HG03108 (cell line): ENCODE measurements around the gene ARVCF.

Source experiments
- ATAC-seq: cut with Tn5 transposase; IDR thresholded peaks from one replicate; pipeline ENCODE4 v1.9.1; 2021; ENCODE audit warnings: moderate library complexity; ENCODE audit not compliant: unreplicated experiment

The ARVCF gene

GRCh38 chr22:19976671-19977070, 40.0 kb downstream of the ARVCF start:
- no peak for ATAC-seq

DNA sequence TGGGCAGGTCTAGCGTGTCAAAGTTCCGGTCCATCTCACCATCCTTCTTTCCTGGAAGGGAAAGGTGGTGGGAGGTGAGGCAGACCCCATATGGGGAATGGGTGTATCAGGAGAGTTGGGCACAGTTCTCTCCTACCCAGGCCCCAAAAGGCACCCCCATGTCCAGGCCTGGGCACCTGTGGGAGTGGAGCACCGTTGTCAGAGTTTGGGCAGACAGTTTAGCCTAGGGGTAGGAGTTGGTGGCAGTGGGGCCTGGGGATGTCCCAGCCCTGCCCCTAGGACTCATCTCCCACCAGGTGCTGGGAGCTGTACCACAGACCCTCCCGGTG, 41.0 kb downstream of the ARVCF start:
- ATAC-seq, result no peak

- ATAC-seq, result no peak
Observed at GRCh38 chr22:19974935-19975706, 41.5 kb downstream of the ARVCF start.

GRCh38 chr22:19974268-19974861, 42.3 kb downstream of the ARVCF start:
- ATAC-seq, result no peak

DNA sequence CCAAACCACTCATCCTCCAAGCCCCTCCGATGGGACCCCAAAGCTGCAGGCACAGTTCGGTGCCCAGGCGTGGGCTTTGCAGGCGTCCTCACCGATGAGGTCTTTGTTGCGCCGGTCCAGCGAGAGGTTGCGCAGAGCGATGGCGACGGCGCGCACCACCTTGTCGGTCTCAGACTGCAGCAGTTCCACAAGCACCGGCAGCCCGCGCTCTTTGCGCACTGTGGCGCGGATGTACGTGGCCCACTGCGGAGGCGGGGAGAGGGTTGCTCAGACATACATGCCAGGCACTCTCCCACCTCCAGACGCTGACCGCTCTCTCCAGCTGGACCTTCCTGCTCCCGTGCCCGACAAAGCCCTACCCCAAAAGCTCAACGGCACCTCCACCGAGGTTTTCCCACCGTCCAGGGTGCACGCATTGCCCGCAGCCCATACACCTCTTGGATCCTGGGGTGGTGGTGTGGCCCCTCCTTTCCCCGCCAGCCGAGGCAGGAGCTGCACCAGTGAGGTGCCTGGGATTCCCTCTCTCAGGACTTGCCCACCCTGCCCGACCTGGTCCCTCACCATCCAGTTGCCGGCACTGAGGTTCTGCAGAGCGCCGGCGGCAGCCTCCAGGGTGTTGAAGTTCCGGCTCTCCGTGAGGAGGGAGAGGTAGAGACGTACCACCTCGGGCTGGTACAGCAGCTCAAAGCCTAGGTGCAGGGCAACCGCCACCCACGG, 42.9 kb downstream of the ARVCF start:
- ATAC-seq, result no peak

DNA sequence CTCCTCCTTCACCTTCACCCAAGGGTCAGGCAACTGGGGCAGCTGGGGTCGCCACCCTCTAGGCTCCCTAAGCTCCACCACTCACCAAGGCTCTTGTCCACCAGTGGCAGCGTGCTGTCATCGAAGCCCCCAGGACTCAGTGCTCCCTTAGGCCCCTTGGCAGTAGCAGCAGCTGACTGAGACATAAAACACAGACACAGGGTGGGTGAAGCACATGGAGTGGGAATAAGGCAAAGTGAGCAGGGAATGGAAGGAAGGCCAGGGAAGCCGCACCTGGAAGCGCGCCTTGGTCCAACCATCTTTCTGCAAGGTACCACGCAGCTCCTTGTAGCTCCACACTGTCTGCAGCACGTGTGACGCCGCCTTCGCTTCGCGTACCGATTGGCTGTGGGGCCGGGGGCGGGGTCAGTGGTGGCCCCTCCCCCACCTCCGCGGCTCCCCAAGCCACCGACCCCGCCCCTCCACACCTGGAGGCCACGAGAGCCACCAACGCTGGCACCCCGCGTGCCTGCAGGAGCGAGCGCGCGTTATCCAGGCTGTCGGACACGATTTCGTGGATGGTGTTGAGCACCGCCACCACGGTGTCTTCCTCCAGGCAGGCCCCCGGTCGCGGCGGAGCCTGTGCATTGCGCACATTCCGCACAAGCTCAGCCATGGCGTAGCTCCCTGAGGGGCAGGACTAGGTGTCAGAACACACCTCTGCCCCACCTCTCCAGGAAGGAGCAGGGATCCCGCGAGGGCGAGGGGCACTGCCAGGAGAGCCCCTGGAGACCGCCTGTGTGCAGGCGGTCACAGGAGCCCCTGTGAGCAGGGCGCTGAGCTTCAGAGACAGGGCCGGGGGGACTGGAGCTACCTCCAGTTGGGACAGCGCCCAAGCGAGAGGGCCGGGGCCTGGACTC, 43.7 kb downstream of the ARVCF start:
- ATAC-seq, result no peak

DNA sequence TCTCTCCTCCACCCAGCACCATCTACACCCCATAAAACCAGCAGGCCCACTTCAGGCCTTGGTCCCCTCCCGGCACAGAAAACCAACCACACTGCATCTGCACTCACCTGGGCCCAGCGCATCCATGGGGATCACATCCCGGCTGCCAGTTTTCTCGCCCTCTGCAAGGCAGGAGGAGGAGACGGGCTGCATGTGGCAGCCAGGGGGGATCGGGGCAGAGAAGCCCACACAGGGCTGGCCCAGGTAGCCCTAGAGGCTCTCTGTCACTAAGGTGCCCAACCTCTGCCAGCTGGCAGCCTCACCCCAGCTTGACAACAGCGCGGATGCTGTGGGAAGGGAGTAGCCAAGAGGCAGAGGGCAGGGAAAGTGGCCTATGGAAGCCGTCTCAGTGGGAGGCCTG, 44.4 kb downstream of the ARVCF start:
- ATAC-seq, result no peak

DNA sequence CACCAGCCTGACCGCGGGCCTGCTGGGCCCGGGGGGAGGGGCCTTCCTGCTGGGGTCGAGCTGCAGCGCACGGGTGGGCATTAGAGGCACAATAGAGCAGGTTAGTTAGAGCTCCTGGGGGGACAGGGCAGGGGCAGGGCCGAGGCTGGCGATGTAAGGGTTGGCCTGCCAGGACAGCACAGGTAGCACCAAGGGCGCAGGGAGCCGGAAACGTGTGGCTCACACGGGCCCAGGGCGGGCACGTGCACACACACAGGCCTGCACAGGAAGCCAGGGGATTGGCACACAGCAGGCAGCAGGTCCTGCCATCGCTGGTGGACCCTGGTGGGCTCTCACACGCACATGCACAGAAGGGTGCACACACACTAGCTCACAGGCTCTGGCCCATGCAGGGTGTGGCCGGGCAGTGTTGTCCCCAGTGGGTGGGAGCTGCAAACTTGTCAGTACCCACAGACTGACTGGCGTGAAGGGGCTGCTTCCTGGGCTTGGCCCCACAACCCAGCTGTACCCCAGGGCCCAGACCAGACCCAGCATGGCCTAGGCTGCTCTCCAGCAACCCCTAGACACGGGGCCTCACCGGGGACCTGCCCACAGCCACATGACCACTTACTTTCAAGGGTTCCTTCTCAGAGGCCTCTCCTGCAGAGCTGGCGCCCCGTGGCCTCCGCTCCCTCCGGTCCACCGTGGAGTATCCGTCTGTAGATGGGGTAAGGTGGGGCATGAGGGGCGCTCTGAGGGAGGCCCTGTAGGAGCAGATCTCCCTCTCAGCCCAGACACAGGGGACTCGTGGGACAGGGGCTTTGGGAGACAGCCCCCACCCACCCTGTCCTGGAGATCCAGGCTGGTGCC, 45.1 kb downstream of the ARVCF start:
- ATAC-seq, result no peak

GRCh38 chr22:19970479-19971275, 45.9 kb downstream of the ARVCF start:
- ATAC-seq, result no peak

GRCh38 chr22:19970031-19970478, 46.6 kb downstream of the ARVCF start:
- no peak for ATAC-seq

DNA sequence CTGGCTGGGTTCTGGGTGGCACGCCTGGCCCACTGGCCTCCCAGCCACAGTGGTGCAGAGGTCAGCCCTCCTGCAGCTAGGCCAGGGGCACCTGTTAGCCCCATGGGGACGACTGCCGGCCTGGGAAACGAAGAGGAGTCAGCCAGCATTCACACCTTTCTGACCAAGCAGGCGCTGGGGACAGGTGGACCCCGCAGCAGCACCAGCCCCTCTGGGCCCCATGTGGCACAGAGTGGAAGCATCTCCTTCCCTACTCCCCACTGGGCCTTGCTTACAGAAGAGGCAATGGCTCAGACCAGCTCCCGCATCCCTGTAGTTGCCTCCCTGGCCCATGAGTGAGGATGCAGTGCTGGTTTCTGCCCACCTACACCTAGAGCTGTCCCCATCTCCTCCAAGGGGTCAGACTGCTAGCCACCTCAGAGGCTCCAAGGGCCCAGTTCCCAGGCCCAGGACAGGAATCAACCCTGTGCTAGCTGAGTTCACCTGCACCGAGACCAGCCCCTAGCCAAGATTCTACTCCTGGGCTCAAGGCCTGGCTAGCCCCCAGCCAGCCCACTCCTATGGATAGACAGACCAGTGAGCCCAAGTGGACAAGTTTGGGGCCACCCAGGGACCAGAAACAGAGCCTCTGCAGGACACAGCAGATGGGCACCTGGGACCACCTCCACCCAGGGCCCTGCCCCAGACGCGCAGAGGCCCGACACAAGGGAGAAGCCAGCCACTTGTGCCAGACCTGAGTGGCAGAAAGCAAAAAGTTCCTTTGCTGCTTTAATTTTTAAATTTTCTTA, 47.3 kb downstream of the ARVCF start:
- ATAC-seq, result no peak

GRCh38 chr22:19968450-19968891, 48.2 kb downstream of the ARVCF start:
- no peak for ATAC-seq

DNA sequence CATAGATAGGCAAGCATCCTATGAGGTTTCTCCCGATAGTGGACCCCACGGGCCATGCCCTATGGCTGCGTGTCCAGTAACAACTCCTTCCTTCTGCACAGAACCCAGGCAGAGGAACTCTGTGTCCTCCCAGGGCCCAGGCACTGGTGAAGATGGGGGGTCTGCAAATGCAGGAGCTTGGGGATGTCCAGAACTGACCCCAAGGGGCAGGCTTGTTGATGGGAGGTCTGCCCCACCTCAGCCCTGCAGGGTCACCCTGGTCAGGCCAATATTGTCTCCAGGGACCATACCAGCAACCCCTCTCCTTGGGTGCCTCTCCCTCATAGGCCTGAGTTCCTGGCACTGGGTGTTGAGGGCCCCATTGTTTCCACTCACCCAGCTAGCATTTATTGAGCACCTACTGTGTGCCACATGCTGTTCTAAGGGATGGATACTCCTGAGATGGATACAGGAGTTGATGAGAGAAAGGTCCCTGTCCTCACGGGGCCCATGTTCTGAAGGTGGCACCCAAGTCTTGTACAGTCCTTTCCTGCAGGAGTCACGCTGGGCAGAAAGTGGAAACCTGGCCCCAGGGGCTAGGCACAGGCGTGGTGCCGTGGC, 48.7 kb downstream of the ARVCF start:
- ATAC-seq, result no peak

DNA sequence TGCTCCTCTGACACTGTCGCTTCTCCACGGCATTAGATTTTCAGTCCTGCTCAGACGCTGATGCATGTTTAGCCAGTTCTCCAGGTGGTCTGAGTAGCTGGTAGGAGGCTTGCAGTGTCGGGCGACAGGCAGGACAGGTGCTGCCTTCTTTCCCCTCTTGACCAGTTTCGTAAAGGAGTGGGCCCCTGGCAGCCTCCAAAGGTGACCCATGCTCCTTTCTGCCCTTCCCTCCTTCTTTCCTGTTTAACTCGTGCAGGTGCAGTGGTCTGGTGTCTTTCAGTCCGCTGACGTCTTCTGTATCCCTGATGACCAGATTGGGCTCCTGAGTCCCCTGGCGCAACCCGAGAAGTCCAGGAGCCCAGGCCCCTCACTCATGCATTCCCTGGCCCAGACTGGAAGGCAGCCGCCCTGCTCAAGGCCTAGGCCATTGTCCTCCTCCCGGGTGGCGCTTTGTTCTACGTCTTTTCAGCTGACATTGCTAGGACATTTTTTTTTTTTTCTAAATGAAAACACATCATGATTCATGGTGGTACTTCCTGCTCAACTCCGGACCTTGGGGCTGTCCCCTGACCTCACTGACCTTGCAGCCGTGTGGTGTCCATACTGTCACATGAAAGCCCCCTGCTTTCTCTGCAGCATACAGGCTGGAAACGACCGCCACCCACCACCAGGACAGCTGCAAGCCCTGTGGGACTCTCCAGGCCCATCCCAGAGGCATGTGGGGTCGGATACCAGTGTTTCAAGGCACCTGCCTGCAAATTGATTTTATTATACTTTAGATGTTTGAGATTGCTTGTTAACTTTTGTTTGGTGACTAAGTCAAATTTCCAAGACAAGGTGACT, 49.5 kb downstream of the ARVCF start:
- no peak for ATAC-seq

- ATAC-seq, result no peak
Observed at GRCh38 chr22:19965771-19966709, 50.6 kb downstream of the ARVCF start.

DNA sequence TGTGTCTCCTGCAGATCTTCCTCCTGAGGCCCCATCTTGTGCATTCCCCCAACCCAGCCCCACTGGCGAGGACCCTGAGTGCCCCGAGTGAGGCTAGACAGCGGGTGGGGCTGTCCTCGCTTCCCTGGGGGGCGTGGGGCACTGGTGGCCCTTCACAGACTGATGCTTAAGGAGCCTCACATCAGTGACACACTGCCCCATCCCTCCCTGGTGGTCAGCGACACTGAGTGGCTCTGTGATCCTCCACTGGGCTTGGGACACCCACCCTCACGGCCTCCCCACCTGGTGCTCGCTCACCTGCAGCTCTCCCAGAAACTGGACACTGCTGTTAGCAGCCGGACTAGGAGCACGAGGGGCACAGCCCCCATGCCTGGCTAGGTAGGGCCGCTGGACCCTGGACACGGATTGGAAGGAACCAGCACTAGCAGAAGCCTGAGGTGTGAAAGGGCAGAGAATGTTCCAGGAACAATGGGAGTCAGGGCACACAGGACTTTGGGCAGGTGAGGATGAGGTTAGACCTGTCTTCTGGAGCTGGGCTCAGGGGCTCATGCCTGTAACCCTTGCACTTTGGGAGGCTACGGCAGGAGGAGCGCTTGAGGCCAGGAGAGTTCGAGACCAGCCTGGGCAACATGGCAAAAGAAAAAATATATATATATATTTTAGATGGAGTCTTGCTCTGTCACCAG, 51.8 kb downstream of the ARVCF start:
- ATAC-seq, result no peak
